Glomerular visceral epithelial cell (primary cell): Measurements from ENCODE around the gene HNRNPCL4.
"Not testable (repeated sequence)": the region's sequence is repeated elsewhere in the genome, so short reads cannot be mapped to it uniquely, and the experiment has no call there.

Source experiments
- DNase-seq: peaks from one replicate; pipeline ENCODE4 v3.0.0-alpha.2; 2016; ENCODE audit errors: extremely low spot score

HNRNPCL4 gene

DNA sequence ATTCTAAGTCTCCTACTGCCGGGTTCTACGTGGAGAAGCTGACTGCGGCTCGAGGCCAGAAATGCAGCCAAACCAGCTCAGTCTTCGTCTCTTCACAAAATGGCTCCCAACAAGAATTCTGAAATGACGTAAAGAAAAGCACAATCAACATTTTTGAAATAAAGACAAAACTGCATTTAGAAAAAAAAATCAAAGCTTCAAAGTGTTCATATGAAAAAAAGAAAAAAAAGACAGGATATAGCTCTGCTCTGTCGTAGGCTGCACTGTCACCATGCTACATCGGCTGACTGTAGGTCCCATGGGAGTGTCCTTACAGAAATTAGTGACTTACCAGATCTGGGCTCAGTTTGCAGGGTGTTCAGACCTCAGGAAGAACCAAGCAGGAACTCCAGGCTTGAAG, at the start of gene HNRNPCL4:
HNRNPCL4 (minus strand) TSS at position 101 of the 400 bp plus-strand sequence. CDS start 164 bp downstream, outside the sequence.
- not testable (repeated sequence) for DNase-seq

DNA sequence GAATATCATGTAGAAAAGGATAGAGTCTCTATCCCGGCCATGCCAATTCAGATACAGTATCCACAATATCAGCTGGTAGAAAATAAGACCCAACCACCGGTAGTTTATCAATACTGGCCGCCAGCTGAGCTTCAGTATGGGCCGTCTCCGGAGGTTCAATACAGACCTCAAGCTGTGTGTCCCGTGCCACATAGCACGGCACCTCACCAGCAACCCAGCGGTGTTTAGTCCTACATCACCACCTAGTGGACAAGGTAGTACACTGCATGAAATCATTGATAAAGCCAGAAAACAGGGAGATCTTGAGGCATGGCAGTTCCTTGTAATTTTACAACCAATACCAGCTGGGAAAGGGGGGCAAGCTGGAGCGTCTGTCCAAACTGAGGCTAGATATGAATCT, 43.3 kb upstream of the HNRNPCL4 start:
- DNase-seq = not testable (repeated sequence)

DNA sequence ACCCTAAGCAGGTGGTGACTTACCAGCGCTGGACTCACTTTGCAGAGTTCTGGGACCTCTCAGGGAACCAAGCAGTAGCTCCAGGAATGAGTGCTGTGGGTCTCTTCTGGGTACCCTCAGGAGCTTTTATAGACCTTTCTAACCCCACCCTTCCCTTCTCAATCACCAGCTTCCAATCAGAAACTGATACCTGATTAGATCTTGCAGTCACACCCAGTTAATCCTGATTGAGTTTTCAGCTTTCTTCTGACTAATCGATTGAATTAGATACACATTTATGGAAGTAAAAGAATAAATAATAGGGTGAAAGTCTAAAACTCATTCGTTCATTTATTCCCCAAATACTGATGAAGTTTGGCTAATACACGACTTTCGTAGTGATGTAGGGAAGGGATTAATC, 35.9 kb upstream of the HNRNPCL4 start, which contains the start of gene PRAMEF13:
PRAMEF13 (minus strand) TSS at position 101 of the 400 bp plus-strand sequence. CDS start 1,820 bp downstream, outside the sequence.
- DNase-seq = not testable (repeated sequence)

DNA sequence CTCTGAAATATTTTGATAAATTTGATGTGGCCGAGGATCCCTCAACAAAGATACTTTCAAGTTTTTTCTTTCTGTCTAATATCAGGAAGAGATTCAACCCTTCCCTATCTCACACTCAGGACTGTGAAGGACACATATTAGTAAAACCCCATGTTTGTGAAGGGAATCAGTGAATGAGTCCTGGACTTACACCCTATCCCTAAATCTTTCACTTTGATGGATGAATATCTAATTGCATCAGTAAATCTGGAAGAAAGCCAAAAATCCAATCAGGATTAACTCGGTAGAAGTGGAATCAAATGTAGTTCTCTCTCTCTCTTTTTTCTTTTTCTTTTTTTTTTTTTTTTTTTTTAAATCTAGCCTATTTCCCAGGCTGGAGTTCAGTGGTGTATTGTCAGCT, 6.1 kb upstream of the HNRNPCL4 start, which contains the start of gene PRAMEF9:
PRAMEF9 (plus strand) TSS at position 301 of the 400 bp plus-strand sequence. CDS start 3,433 bp downstream, outside the sequence.
- DNase-seq = not testable (repeated sequence)

DNA sequence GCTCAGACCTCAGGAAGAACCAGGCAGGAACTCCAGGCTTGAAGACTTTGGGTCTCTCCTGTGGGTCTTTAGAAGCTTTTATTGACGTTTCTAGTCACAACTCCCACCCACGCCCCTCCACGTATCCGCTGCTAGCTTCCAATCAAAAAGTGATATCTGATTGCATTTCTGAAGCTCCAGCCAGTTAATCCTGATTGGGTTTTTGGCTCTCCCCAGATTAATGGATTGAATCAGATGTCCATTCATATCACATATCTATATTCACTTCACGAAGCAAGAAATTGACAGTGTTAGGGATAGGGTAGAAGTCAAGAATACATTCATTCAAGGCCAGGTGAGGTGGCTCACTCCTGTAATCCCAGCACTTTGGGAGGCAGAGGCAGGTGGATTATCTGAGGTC, 9.5 kb downstream of the HNRNPCL4 start, which contains the start of gene PRAMEF26:
PRAMEF26 (minus strand) TSS at position 101 of the 400 bp plus-strand sequence. CDS start 2,914 bp downstream, outside the sequence.
- DNase-seq = not testable (repeated sequence)

DNA sequence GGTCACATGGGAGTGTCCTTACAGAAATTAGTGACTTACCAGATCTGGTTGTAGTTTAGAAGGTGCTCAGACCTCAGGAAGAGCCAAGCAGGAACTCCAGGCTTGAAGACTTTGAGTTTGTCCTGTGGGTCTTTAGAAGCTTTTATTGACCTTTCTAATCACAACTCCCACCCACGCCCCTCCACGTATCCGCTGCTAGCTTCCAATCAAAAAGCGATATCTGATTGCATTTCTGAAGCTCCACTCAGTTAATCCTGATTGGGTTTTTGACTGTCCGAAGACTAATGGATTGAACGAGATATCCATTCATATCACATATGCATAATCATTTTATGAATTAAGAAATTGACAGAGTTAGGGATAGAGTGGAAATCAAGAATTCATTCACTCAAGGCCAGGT, 48.7 kb downstream of the HNRNPCL4 start, which contains the start of gene HNRNPCL2:
HNRNPCL2 (minus strand) TSS at position 101 of the 400 bp plus-strand sequence. CDS start 454 bp downstream, outside the sequence.
- not testable (repeated sequence) for DNase-seq
